DND-41 (cell line): ENCODE results near the gene RAI1.

Source experiments
- ATAC-seq: fragments of 200-7000 bp; cut with Tn5 transposase; 3 replicates; pipeline ENCODE4 v1.9.1; 2021; ENCODE audit warnings: low read depth; ENCODE audit not compliant: insufficient read depth
- DNase-seq: peaks from one replicate; pipeline ENCODE4 v3.0.0-alpha.2; 2020
- H2AFZ ChIP-seq: 2 replicates; pipeline ENCODE4 v1.6.0; 2012; ENCODE audit warnings: low read depth, low read length
- H3K27ac ChIP-seq: 2 replicates; pipeline ENCODE4 v1.5.1; 2012; ENCODE audit warnings: low read length, inconsistent platforms
- H3K27me3 ChIP-seq: fragments of 200-600 bp; sonication (generic); 2 replicates; pipeline ENCODE4 v1.6.0; 2012; ENCODE audit warnings: low read length, mild to moderate bottlenecking, inconsistent platforms; ENCODE audit not compliant: insufficient read depth, poor library complexity
- H3K36me3 ChIP-seq: 2 replicates; pipeline ENCODE4 v1.5.1; 2012; ENCODE audit warnings: low read length, inconsistent platforms; ENCODE audit not compliant: insufficient read depth
- H3K4me1 ChIP-seq: 2 replicates; pipeline ENCODE4 v1.5.1; 2012; ENCODE audit warnings: mild to moderate bottlenecking, low read length; ENCODE audit not compliant: insufficient read depth
- H3K4me2 ChIP-seq: 2 replicates; pipeline ENCODE4 v1.6.0; 2012; ENCODE audit warnings: mild to moderate bottlenecking, moderate library complexity, low read length, inconsistent platforms; ENCODE audit not compliant: insufficient read depth
- H3K4me3 ChIP-seq, 2 experiments: fragments of 200-600 bp in 1 of 2; shearing (Covaris generic) in 1 of 2; 2 replicates each; pipeline ENCODE4 v1.5.1; 2012 to 2016; ENCODE audit warnings: inconsistent platforms in 2 of 2, low read length in 2 of 2, mild to moderate bottlenecking in 2 of 2, low read depth in 1 of 2, moderate library complexity in 1 of 2
- H3K79me2 ChIP-seq: 2 replicates; pipeline ENCODE4 v1.6.0; 2012; ENCODE audit warnings: low read length, inconsistent platforms; ENCODE audit not compliant: insufficient read depth
- H3K9ac ChIP-seq: 2 replicates; pipeline ENCODE4 v1.6.0; 2012; ENCODE audit warnings: low read depth, mild to moderate bottlenecking, inconsistent platforms, low read length, moderate library complexity
- H3K9me3 ChIP-seq: 2 replicates; pipeline ENCODE4 v1.5.1; 2012; ENCODE audit warnings: low read length, moderate library complexity, mild to moderate bottlenecking, inconsistent platforms; ENCODE audit not compliant: insufficient read depth, severe bottlenecking
- H4K20me1 ChIP-seq: 2 replicates; pipeline ENCODE4 v1.6.0; 2012; ENCODE audit warnings: low read length; ENCODE audit not compliant: insufficient read depth
- CTCF ChIP-seq: IDR thresholded peaks from 2 replicates; pipeline ENCODE4 v1.5.1; 2012; ENCODE audit warnings: borderline replicate concordance, low read length, moderate library complexity, mild to moderate bottlenecking; ENCODE audit not compliant: poor library complexity, severe bottlenecking; ENCODE audit errors: extremely low read depth
- EZH2 ChIP-seq: IDR thresholded peaks from 3 replicates; pipeline ENCODE4 v1.6.1; 2012; ENCODE audit warnings: borderline replicate concordance, low read depth, mild to moderate bottlenecking, moderate library complexity, low read length, inconsistent platforms; ENCODE audit not compliant: severe bottlenecking

Gene RAI1

GRCh38 chr17:17706140-17707060 is 25.1 kb downstream of the RAI1 start:
- Histone ChIP-seq H3K79me2 (peaks cover 99% of the 10 kb centered on the region), H4K20me1 (peaks cover 96% of the 10 kb centered on the region), H2AFZ (no peak overlapping the region), H3K36me3 (peaks cover 35% of the 10 kb centered on the region), H3K27me3 (no peaks in the 10 kb centered on the region), H3K4me1 (no peaks in the 10 kb centered on the region), H3K27ac (no peak overlapping the region), H3K4me2 (no peak overlapping the region), H3K4me3 (no peak overlapping the region), H3K9ac (no peak overlapping the region), H3K9me3 (no peaks in the 10 kb centered on the region)
- TF ChIP-seq CTCF: no peak
- TF ChIP-seq EZH2: no peak
- DNase-seq: no peak
- no peak for ATAC-seq

- peaks cover 99% of the 10 kb centered on the region for H3K79me2 ChIP-seq
- H4K20me1 ChIP-seq: peaks cover 93% of the 10 kb centered on the region
- peaks cover 18% of the 10 kb centered on the region for H3K36me3 ChIP-seq
- H3K27ac ChIP-seq: no peak overlapping the region
- no peak for DNase-seq
- no peak for ATAC-seq
- H3K9ac ChIP-seq: no peak overlapping the region
- no peak overlapping the region for H2AFZ ChIP-seq
- H3K9me3 ChIP-seq: no peaks in the 10 kb centered on the region
- no peak overlapping the region for H3K4me2 ChIP-seq
- TF ChIP-seq CTCF: no peak
- no peaks in the 10 kb centered on the region for H3K27me3 ChIP-seq
- no peak overlapping the region for H3K4me3 ChIP-seq
- no peaks in the 10 kb centered on the region for H3K4me1 ChIP-seq
Measured at GRCh38 chr17:17708295-17708694, 27.0 kb downstream of the RAI1 start.

- DNase-seq: no peak
- TF ChIP-seq EZH2 (no peak), CTCF (no peak)
- ATAC-seq: no peak
- Histone ChIP-seq H3K27ac (no peak overlapping the region), H3K27me3 (no peaks in the 10 kb centered on the region), H3K36me3 (peaks cover 18% of the 10 kb centered on the region), H3K9ac (no peak overlapping the region), H3K4me3 (no peak overlapping the region), H2AFZ (no peak overlapping the region), H3K4me2 (no peak overlapping the region), H3K9me3 (no peaks in the 10 kb centered on the region), H3K79me2 (peaks cover 99% of the 10 kb centered on the region), H4K20me1 (peaks cover 90% of the 10 kb centered on the region), H3K4me1 (no peaks in the 10 kb centered on the region)
Measured at GRCh38 chr17:17708816-17709215, 27.6 kb downstream of the RAI1 start.
